GM19238 (cell line): ENCODE results near the gene CADM3.

ENCODE experiments used
- DNase-seq: peaks from one replicate; pipeline ENCODE4 v3.0.0; 2011; ENCODE audit warnings: low spot score; ENCODE audit not compliant: insufficient read length

CADM3 gene

GRCh38 chr1:159206110-159206509 is 34.7 kb downstream of the CADM3 start:
- DNase-seq: no peak

DNA sequence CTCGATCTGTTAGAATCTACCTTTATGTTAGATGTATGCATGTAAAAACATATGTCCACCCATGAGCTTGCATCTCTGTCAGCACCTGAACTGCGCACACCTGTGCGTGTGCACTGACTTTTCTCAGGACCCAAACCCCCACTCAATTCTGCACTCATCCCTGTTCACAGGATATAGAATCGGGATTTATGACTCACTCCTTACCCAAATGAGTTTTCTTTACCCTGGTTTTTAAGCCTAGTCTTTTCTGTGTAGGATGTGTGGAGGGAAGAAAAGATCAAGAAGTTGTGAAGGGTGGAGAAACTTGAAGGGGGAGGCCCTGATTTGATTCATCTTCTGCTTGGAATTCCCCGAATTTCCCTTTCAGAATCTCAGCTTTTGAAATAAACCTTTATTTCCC is 35.7 kb downstream of the CADM3 start:
- DNase-seq: no peak

GRCh38 chr1:159207774-159208173 is 36.4 kb downstream of the CADM3 start:
- DNase-seq: no peak

DNA sequence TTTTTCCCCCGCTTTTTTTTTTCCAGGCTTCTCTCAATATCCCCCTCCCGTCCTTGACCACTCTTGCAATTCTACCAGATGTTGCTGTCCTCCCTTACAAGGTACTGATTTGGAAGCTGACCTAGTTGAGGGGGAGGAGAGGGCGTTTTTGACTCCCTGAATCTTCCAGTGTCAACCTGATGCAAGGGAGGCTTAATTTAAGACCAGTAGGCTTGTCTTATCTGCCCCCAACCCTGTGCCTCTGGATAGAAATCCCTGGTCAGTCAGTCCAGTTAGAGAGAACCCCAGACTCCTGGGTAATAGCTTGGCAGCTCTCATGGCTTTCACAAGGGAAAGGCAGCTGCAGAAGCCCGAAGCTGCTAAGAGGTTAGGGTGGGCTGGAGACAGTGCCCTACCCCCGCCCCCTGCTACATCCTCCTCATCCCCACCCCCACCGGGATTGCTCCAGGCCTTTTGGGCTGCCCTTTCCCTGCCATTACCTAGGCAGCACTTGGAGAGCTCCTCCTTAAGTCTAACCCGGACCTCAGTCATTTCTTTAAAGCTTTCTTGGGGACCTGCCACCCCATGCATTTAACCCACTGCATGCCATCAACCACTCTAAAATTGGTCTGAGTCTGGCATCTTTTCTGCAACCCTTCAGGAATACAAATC is 36.9 kb downstream of the CADM3 start:
- DNase-seq: no peak

GRCh38 chr1:159209061-159209460 is 37.6 kb downstream of the CADM3 start:
- DNase-seq: no peak

- DNase-seq: no peak
Observed at GRCh38 chr1:159211331-159212136, 40.1 kb downstream of the CADM3 start.

DNA sequence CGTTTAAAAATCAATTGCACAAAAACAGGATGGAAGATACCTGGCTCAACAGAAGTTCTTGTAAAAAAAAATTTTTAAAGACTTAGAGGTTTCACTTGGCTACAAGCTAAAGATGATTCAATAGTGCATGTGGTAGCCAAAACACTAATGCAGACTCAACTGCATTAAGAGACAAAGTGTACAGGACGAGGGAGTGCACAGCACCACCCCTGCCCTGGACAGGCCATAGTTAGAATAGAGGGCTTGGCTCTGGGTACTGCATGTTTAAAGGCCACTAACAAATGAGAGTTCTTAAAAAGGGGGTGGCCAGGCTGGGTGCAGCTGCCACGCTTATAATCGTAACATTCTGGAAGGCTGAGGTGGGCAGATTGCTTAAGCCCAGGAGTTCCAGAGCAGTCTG is 41.2 kb downstream of the CADM3 start:
- DNase-seq: no peak

DNA sequence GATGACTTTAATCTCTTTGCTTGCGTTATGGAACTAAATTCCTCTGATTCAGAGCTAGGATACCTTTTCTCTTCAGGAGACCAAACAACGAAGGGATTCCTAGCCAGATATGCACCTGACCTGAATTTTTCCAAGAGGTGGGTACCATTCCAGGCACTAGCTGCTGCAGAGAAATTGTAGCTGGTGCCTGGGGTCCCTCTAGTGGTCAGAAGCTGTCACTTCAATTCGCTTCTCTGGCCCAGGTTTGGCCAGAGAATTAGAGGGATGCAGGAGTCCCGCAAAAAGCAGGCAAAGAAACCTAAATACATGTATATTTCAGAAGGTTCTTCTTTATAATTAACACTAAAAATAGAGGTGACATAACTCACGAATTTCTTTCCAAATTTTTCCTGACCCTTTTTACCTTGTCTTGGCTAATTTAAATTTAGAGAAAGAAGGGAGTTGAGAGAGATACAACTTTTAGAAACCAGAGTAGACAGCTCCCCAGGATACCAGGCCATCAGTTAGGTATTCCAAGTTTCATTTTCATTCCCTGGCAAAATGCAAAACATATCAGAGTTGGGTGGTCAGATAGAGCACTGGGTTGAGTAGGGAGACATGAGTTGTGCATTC is 42.8 kb downstream of the CADM3 start:
- no peak for DNase-seq

DNA sequence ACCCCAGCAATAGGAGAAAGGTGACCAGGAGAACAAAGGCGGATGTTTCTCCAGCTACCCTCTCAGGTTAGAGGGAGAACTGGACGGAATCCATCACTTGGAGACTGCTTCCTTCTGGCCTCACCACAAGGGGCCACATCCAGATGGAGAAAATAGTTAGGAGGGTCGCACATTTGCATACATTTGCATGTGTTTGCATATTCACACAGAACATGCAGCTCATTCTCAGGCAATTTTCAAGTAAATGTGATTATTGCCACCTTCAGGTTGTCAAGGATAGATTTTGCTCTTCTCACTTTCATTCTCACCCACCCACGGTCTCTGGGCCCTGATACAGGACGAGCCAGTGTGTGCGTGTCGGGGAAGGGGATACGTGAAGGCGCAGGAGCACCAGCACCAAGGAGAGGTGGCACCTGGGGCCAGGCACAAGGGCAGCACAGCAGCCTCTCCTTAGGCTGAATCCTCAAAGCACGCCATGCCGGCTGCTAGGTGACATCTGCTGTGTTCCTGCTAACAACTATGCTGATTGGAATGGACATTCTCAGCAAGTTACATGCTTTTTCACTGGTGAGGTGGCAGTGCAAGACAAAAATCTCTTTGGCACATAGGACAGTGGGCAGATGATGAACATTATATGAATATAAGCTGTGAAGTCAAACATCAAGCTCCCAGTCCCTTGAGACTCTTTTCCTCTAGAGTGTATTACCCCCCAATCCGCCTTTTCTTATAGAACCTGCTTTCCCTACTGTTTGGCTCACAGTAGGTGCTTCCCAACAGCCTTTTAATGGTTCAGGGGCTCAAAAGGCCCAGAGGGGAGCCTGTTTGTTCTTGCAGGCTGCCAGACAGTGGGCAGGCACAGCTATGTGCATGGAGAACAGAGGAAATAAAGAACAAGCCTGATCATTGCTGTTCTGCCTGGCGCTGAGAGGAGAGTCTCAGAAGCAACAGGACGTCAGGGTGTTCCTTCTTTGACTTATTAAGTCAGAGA is 47.5 kb downstream of the CADM3 start:
- DNase-seq: no peak

GRCh38 chr1:159222075-159222865 is 50.9 kb downstream of the CADM3 start:
- DNase-seq: no peak

- DNase-seq: no peak
Observed at GRCh38 chr1:159223004-159223403, 51.6 kb downstream of the CADM3 start.

DNA sequence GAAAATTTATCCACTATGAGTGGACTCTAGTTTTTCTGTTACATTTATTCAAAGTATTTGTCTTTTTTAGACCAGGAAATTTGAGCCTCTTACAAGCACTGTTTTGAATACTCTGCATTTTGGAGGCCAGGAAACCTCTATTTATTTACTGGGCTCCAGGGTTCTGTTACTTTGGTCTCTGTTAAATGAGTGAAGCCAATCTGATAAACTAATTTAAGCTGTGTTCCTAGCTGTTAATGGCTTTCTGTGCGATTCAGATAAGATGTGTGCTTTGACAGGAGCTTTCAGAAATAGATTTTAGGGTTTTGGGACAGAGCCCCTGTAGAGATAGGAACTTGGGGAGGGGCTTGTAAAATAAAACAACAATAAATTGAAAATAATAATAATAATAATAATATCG is 57.1 kb downstream of the CADM3 start:
- DNase-seq: no peak

- no peak for DNase-seq
Observed at GRCh38 chr1:159229260-159229885, 58.0 kb downstream of the CADM3 start.

- no peak for DNase-seq
Observed at GRCh38 chr1:159229896-159230295, 58.5 kb downstream of the CADM3 start.

DNA sequence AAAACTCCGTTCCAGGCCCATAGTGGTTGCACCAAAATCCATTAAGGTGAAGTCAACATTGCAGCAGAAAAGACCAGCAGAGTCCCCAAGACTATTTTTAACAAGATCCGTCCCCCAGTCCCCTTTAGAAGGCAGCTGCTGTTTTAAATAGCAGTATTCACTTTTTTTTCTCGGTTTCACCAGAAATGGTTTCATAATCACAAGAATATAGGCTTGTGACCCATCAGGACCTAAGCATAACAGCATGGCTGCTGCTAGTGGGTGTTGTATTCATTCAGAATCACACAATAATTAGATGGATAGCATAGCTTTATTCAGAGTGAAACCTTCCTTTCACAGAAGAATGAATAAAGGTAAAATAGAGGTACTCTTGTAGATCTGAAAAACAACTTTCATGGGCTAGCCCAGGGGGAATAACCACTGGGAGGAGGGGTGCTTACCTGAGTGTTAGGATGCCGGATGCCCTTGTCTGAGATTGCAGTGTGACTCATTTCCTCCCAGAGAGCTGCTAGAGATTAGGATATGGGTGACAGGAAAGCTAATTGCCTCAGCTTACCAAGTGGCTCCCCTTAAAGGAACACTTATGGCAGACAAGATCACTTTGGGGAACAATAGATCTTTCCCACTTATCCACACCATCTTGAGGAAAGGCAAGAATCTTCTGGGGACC is 68.3 kb downstream of the CADM3 start:
- peak; percentile 22 for DNase-seq

DNA sequence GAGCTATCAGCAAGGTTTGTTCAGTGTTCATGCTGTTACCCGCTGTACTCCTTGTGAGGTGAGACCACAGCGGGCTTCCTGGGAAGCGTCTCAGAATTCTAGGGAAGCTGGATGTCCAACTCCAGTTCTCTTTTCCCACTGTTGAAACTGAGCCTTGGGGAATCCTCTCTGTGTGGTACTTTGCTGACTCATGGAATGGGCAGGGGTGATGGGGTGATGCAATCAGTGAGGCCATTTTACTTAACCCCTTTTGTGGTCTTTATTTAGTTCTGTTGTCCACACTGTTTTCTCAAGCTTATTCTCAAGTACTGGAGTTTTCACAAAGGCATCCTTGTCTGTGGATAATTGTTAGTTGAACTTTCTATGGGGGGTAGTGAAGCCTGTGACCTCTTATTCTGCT is 75.9 kb downstream of the CADM3 start:
- no peak for DNase-seq

- no peak for DNase-seq
Observed at GRCh38 chr1:159248311-159248710, 76.9 kb downstream of the CADM3 start.

DNA sequence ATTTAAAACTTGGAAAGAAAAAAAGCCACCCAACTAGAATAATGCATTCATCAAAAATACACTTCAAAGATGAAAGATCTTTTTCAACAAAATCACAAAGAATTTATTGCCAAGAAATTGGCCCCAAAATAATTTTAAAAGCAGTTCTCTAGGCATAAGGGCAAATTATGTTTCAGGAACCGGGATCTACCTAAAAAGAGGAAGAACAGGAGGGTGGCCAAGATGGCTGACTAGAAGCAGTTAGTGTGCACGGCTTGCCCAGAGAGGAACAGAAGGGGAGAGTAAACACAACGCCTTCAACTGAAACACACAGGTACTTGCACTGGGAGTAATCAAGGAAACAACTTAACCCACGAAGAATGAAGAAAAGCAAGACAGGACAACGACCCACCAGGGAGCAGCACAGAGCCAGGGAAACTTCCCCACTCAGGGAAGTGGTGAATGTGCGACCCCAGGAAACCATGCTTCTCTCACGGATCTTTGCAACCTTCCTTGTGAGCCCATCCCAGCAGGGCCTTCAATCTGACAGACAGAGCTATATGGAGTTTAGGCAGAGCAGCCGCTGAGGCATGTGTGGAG is 79.3 kb downstream of the CADM3 start:
- no peak for DNase-seq
